HG03103 (cell line): ENCODE measurements around the gene CROCC.
"Not testable (repeated sequence)": the region's sequence is repeated elsewhere in the genome, so short reads cannot be mapped to it uniquely, and the experiment has no call there.

ENCODE experiments used
- ATAC-seq: cut with Tn5 transposase; IDR thresholded peaks from one replicate; pipeline ENCODE4 v1.9.1; 2021; ENCODE audit warnings: low read depth; ENCODE audit not compliant: unreplicated experiment

The CROCC gene, protein sequence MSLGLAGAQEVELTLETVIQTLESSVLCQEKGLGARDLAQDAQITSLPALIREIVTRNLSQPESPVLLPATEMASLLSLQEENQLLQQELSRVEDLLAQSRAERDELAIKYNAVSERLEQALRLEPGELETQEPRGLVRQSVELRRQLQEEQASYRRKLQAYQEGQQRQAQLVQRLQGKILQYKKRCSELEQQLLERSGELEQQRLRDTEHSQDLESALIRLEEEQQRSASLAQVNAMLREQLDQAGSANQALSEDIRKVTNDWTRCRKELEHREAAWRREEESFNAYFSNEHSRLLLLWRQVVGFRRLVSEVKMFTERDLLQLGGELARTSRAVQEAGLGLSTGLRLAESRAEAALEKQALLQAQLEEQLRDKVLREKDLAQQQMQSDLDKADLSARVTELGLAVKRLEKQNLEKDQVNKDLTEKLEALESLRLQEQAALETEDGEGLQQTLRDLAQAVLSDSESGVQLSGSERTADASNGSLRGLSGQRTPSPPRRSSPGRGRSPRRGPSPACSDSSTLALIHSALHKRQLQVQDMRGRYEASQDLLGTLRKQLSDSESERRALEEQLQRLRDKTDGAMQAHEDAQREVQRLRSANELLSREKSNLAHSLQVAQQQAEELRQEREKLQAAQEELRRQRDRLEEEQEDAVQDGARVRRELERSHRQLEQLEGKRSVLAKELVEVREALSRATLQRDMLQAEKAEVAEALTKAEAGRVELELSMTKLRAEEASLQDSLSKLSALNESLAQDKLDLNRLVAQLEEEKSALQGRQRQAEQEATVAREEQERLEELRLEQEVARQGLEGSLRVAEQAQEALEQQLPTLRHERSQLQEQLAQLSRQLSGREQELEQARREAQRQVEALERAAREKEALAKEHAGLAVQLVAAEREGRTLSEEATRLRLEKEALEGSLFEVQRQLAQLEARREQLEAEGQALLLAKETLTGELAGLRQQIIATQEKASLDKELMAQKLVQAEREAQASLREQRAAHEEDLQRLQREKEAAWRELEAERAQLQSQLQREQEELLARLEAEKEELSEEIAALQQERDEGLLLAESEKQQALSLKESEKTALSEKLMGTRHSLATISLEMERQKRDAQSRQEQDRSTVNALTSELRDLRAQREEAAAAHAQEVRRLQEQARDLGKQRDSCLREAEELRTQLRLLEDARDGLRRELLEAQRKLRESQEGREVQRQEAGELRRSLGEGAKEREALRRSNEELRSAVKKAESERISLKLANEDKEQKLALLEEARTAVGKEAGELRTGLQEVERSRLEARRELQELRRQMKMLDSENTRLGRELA (N-terminal part only)

DNA sequence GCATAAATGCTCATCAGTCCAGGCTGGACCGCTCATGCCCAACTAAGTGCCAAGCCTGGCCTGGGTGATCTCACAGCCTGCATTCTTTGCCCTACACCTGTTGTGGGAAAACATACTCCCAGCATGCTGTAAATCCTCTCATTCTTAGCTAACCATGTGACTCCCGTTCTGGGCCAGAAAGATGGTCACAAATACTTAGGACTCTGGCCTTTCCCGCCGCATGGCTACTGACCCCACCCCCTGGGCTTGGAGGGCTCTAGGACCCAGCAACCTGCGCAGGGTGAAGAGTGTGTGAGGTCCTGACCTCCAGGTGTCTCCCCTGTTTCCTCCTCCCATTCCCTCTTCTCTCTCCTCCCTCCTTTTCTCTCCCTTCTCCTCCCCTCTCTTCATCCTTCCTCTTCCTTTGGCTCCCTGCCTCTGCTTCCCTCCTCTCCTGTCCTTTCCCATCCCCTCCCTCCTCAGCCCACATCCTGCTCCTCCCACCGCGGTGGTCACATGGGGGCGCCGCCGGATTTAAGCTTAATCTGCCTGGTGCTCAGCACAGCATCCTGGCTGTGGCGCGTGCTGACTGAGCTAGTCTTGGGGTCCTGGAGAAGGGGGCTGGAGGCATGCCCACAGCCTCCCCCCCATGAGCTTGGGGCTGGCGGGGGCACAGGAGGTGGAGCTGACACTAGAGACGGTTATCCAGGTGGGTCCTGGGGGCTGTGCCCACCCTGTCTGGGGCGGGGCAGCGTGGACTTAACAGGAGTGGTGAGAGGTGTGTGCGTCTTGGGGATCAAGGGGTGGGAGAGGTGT, at the start of gene CROCC:
Gene CROCC, plus strand, starts transcription at position 541 of the 795 bp plus-strand sequence. Its CDS starts 88 bp downstream, at position 629.
- no peak for ATAC-seq

DNA sequence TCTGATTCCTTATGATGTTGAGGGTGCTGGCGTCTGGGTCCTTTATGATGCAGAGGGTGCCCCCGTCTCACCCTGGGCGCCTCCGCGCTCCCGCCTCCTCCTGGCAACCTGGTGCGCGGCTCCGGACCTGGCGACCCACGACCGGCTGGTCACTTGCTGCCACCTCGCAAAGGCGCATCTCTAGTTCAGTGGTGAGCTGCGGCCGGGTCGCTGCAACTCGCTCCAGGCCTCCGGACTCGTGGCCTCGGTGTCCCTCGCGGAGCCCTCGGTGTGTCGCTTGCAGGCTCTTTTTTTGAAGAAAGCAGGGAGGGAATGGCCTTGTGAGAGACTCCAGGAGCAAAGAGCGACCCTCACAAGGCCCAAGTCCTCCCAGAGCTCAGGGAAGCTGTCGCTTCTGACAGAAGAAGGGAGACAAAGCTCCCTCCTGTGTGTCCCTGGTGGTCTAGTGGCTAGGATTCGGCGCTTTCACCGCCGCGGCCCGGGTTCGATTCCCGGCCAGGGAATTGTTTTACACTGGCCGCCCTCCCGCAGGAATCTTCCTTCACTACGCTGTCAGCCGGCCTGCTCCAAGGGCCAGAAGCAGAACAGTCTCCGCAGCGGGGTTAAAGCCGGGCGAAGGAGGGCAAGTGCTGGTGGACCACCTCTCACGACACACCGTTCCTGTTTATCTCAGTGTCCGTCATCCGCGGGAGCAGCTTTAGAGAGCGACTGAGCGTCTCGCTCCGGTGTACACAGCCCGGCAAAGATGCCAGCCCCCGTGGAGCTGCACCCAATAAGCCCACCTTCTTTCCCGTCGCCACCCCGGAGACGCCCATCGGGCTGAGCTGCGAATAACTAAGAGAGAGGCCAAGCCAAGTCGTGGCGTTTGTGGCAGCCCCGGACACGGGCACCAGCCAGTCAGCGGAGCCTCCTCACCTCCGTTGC, 49.3 kb upstream of the CROCC start:
- ATAC-seq = not testable (repeated sequence)

DNA sequence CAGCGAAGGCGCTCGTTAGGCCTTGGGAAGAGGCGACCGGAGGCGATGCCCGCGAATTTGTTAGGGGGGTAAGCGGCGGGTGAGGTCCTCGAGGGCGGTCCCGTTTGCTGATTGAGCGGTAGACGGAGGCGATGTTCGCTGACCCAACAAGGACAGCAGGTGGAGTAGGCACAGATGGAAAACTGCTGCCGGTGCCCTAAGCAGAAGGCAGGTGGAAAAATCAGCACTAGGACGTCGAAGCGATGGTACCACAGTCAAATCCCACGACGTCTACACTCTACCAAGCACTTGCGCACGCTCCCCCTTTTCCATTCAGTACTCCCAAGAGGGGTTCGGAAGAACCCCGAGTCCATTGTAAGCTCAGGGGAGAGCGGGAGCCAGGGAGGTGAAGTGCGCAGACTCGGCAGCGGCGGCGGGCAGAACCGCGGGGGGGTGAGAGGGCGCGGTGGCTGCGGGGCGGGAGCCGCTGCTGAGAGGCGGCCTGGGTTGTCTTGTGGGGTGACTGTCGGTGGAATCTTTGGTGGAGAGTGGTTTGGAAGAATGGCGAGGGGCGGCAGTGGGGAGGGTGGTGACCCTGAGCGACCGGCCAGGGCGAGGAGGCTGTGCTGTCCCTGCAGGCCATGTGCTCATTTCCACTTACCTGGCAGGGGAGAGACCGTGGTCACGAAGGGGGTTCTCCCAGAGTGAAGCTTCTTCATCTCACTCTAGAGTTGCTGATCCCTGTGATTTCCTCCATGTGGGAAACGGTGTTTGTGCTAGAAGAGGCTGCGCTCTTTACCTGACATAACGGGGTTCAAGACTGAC, 48.5 kb upstream of the CROCC start:
- not testable (repeated sequence) for ATAC-seq

DNA sequence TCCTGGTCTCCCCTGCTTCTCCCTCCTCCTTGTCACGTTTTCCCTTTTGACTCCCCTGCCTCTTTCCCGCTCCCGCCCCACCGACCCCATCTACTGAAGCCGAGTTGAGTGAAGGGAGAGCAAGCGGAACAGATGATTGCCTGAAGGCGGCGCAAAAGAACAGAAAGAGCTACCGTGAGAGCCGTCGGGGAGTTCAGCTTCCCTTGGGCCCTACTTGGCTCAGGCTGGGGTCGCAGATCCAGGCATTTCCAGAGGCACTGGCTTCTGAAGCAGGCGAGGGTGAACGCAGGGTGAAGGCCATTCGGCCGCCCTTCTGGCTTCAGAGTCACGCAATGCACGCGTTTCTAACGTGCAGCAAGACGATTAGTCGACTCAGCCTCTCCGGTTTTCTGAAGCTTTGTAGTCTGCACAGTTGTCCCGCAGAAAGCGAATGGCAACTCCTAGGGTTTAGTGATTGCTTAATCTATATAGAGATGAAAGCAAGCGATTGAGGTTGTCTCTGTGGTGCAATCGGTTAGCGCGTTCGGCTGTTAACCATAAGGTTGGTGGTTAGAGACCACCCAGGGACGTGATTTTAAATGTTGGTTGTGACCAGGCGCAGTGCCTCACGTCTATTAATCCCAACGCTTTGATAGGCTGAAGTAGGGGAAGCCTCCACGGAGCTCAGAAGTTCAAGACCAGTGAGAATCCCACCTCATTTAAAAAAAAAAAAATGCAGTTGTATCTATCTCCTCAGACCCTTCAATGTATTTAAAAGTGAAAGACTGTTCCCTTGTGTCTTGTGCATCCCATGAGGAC, 46.6 kb upstream of the CROCC start:
- not testable (repeated sequence) for ATAC-seq

DNA sequence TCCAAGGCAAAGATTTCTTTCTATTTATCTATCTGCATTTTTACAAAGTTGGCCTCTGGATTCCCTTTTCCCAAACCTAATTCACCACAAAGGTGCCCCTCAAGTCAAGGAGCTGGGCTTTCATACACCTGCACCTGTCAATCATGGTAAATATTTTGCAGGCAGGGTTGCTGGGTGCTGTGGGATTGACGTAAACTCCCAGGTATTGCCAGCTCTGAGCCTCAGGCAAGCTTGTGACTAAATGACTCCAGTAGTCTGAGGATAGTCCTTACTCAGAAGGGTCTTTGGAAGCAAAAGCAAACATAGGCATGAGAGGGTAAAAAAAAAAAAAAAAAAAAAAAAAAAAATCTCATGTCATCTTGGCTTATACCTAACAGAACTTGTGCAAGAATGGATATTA, 40.0 kb upstream of the CROCC start:
- not testable (repeated sequence) for ATAC-seq

DNA sequence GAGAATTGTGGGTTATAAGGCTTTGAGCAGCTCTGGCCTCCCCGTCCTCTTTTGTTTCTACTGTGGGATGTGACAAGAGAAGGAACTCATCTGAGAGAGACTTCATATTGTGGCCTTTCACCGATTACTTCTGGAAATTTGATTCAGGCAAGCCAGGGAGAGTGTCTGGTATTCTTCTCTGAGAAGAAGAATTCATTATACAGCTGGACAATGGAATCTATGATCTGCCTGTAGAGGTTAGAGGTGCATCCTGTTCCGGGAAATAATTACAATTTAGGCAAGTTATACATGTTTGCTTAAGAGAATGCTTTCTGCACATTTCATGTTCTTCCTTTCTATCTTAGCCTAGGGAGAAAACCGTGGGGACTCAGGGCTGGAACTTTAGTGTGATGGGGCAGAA, 38.7 kb upstream of the CROCC start:
- no peak for ATAC-seq

DNA sequence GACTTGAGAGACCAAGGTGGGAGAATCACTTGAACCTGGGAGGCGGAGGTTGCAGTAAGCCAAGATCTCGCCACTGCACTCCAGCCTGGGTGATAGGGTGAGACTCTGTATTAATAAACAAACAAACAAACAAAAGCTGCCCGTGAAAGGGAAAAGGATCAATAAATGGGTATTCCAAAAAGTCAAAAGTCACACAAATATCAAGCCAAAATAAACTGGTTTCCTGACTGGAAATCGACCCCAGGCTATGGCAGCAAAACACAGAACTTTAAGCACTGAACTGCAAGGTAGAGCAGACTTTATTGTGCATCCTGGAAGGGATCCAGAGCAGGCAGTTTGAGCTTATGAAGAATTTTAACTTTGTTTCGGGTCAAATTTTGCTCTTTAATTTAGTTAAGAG, 37.2 kb upstream of the CROCC start:
- ATAC-seq = not testable (repeated sequence)

DNA sequence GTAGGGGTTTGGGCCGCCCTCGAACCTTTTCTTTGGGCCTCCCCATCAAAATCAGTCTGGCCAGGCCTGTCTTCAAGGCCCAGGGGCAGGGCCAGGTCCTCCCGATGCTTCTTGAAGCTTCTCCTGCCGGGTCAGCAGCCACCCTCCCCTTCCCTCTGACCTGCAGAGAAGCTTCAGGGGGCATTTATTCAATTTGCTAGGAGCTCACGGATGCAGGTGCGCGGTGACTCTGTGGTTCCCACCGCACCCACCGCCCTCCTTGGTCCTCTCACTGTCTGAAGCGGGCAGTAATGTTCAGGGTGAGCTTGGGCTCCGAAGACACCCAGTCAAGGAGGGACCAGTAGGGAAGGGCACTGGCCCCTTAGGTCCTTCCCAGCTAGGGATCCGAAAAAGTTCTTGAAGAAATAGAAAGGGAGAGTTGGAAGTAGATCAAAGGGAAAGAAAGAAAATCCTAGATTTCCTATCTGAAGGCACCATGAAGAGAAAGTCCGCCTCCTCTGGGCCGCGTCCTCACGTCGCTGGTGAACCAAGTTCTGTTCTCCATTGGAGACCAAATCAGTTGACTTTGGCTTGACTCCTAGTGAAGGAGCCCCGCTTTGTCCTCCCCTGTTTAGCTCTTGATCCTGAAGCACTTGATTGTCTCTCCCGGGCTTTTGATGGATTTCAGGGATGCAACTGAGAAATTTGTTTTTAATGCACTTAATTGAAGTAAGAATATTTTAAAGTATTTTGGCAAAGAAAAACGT, 34.7 kb upstream of the CROCC start:
- ATAC-seq = no peak

DNA sequence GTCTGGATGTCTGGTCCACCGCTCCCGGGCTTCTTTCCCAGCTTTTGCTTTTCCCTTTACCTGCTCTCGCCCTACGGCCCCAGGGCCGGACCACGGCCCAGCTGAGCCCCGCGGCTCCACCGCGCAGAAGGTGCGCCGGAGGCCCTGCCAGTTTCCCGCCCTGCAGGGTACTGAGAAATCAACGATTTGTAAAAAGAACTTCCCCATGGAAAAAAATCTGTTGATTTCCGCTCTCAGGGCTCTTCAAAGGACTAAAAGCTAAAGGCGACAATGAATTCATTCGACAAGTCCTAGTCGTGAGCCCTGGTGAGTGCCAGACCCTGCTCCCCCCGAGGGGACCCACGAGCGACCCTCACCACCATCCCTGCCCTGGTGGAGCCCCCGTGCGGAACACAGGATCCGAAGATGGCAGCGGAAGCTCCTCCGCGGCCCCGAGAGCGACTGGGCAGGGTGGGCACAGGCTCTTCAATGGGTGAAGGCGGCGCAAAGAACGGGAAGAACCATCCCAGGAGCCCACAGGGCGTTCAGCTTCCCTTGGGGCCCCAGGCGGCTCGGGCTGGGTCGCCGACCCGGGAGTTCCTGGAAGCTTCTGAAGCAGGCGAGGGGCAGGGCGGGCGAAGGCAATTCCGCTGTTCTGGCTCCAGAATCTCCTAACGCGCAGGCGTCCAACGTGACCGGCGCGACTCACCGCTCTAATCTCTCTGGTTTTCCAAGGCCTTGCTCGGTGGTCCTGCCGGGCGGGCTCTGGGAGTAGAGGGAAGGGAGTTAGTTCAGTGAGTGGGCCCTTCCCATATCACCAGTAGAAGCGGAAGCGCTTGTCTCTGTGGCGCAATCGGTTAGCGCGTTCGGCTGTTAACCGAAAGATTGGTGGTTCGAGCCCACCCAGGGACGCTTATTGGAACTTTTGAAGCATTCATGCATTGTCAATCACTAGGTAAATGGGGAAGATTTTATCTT, 32.6 kb upstream of the CROCC start:
- ATAC-seq = no peak

DNA sequence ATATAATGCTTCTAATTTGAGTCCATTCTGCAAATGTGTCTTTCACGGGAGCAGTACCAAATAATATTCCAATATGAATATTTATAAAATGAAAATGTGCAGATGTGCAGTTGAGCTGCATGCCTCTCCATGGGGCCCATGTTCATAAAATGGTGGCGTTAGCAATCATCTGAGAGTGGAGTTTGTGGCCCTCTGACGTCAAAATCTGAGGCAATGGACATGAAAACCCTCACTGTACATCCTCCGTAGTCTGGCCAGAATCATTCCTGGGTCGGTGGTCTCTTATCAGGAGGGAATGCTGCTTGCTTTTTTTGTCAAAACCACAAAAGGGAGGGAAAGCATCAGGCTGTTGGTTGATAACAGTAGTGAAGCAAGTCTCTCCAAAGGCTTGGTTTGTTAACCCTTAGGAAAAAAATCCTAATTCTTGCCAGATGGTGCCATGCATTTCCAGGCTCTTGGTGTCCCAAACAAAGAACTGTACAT, 31.2 kb upstream of the CROCC start:
- not testable (repeated sequence) for ATAC-seq

DNA sequence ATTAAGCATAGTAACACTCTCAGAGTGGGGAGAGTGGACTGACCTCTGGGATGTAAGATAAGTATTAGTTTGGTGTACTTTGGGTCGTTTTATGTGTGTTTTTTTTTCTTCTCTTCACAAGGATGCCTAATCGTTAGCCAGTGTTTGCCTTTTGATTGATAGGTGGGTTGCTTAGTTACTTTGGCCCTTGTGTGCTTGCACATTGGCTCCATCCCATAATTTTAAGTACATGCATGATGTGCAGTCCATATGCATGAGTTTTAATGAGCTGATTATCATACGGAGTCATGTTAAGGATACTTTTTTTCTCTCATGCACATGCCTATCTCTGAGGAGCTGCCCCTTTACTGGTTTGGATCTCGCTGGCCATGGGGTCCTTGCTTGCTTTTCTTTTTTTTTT, 30.7 kb upstream of the CROCC start:
- ATAC-seq = not testable (repeated sequence)

DNA sequence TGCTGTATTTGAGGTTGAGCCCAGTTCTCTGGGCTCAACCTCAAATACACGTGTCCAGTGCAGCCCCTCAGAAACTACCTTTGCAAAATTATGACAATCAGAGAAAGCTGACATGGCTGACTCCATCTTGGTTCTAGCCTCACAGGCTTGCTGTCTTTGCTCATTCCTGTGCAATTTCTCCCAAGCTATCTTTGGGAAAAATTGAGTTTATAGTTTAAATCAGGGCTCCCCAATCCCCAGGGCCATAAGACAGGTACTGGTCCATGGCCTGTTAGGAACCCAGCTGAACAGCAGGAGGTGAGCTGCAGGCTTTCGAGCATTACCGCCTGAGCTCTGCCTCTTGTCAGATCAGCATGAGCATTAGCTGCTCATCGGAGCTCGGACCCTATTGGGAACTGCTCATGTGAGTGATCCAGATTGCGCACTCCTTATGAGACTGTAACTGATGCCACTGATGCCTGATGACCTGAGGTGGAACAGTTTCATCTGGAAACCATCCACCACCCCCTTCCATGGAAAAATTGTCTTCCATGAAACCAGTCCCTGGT, 28.7 kb upstream of the CROCC start:
- not testable (repeated sequence) for ATAC-seq

DNA sequence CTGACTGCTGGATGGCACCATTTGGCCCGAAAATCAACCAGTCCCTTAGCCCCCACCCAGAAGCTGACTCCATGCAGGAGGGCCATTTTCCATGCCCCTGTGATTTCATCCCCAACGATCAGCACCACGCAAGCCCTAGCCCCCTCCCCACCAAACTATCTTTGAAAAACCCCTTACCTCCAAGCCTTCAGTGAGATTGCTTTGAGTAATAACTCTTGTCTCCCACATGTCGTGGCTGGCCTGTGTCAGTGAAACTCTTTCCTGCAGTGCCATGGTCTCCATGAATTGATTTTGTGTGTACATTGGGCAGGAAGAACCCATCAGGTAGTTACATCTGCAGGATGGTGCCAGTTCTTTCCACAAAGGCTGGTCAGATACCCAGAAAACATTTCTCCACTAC, 27.9 kb upstream of the CROCC start:
- ATAC-seq = not testable (repeated sequence)

DNA sequence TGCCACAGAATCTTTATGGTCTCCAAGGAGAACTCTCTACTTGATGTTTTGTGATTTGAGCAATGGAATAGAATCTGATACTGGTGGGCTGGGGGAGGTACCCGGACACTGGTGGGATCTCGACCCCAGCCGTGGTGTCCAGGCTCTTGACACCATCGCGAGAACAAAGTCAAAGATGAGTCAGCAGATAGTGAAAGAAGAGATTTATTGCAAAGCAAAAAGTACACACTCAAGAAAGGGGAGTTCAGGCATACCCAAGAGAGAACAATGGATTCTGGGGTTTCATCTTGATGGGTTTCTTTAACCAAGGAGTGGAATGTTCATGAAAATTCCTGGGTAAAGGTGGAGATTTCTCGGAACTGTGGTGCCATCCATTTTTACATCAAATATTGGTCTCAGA, 27.4 kb upstream of the CROCC start:
- ATAC-seq = not testable (repeated sequence)

DNA sequence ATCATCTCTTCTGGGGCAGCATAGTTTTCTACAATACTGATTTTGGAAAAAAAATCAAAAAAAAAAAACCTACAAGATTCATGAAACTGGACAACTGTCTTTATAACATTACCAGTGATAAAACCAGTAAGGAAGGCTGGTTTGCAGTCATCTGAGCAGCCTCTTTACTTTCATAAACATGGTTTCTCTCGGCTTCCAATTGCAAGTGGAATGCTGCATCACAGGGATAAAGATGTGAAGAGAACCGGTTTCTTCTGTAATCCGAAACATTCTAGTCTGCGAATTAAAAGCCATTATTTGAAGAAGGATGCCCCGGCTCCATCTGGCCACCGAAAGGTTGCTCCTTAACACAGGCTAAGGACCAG, 26.5 kb upstream of the CROCC start:
- ATAC-seq = not testable (repeated sequence)
